Endothelial cell of hepatic sinusoid (primary cell): ENCODE data around the gene ZFP92.

Experiments used
- in situ Hi-C: cut with HindIII; loops from 2 replicates; pipeline ENCODE4 v1.10.0; 2017; ENCODE audit warnings: low sequenced_read_pairs

ZFP92 gene

DNA sequence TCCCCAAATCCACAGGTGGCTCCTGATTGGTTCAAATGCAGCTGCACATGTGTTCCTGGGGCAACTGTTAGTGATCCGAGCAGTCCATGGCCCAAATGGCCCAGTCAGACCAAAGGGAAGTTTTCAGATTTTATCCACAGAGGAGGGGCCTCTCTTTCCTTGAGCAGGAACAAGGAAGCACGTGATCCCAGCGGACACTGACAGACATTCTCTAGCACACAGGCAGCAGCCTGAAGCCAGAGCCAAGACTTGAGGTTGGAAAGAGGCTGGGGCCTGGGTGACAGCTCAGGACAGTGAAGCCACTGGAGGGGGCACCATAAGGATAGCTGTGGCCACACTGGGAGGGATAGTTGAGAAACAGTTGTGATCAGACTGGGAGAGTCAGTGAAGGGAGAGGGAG is 3.5 kb upstream of the ZFP92 start:
- in situ Hi-C loops: no loop called here

DNA sequence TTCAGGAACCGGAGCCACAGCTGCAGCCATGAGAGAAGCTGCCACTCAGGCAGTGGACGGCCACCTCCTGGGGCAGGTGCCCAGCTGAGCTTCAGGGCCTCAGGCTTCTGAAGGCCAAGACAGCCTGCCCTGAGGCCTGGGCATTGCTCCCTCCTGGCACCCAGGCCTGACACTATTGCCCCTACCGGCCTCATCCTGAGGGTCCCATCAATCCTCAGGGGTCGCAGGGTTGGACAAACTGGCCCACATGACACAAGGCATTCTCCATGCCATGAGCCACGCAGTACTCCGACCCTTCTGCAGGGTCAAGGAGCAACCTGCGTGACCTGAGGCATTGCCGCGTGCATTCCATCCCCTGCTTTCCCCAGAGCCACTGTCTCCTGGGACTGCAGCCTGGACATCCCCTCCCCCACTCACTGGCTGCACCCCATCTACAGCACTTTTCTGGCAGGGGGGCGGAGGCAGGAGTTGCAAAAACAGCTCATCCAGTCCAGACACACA is 3.0 kb upstream of the ZFP92 start:
- in situ Hi-C loops: no loop called here

DNA sequence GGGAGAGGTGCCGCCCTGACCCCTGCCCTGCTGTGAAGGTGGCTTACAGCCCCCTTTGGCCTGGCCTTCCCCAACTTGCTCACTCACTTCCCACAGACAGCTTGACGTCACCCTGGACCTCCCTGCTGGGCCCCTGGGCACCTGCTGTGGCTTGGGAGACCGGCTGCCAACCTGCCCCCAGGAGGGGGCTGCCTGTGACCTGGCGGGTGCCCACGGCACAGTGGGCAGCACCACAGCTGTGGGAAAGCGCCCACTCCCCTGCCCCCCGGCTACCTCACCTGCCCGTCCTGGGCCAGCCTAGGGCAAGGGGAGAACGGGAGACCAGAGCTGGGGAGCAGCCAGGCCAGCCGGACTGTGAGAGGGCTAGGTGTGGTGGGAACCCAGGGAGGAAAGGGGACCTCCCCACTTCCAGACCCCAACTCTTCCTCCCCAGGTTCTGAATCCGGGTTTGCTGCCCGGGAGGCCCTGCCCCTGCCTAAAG is 2.4 kb upstream of the ZFP92 start:
- in situ Hi-C loops: no loop called here

DNA sequence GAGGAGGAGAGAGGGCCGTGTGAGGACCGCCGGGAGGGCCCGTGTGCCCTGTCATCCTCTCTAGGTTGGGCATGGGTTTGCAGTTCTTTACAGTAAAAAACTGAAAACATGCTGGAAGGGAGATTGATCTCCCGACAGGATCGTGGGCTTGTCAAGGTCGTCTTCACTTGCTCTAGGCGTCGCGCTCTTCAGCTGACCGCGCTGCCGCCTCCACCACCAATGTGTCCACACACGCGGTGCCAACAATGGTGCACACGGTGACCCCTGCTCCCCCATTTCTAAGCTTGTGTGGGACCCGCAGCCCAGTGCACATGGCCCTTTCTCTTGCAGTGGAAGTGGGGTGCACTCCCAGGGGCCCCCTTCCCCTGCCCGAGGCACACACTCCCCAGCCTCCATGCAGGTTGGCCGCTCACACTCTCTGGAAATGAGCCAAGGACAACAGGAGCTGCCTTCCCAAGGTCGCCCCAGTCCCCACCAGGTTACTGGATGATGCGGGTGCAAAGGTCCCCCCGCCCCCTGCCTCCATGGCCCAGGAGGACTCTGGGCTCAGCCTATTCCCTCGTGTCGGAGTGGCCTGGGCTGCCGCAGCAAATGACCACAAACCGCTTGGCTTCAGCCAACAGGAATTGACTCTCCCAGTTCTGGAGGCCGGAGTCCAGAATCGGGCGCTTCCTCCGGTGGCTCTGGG is 1.7 kb upstream of the ZFP92 start:
- in situ Hi-C loops: no loop called here

DNA sequence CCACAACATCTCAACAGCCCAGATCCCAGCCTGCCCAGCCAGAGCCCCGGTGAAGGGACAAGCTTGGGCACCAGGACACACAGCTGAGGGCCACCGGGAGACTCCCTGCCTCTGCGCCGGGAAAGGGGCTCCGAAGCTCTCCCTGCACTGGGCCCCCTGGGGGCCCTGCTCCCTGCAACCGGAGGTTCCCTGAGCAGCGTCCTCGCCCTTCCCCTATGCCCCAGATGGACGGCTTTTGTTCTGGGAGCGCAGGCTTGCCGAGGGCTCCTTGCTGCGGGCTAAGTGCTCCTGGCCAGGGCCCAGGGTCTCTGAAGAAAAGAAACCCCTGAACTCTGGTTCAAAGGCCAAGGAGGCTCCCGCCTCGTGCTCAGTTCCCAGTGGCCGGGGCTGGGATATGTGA is 899 bp upstream of the ZFP92 start:
- in situ Hi-C loops: no loop called here

- in situ Hi-C loops: no loop called here
These were observed 401 bp upstream of the ZFP92 start for GRCh38 chrX:153410888-153411254.

DNA sequence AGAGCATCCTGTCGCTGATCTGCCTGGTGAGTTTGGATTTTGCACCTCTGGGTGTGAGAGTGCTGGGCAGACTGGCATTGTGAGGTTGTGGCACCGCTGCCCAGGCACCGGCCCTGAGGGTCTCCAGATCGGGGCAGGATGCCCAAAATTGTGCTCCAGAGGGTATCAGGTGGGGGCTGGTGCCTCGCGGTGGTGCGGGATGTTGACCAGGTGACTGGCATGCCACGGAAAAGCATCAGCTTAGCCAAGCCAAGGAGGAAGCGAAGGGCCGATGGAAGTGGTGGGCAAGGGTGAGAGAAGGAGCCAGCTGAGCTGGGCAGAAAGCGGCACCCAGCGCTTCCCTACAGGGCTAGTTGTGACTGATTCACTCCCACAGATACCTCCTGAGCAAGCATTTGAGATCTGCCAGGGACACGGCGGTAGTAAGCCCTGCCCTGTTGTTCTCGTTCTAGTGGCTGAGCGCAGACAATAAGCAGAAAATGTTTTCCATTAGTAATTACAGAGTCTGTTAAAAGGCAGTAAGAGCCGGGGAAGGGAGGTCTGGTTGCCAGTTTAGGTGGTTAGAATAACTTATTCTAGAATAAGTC is 809 bp downstream of the ZFP92 start:
- in situ Hi-C loops: no loop called here

DNA sequence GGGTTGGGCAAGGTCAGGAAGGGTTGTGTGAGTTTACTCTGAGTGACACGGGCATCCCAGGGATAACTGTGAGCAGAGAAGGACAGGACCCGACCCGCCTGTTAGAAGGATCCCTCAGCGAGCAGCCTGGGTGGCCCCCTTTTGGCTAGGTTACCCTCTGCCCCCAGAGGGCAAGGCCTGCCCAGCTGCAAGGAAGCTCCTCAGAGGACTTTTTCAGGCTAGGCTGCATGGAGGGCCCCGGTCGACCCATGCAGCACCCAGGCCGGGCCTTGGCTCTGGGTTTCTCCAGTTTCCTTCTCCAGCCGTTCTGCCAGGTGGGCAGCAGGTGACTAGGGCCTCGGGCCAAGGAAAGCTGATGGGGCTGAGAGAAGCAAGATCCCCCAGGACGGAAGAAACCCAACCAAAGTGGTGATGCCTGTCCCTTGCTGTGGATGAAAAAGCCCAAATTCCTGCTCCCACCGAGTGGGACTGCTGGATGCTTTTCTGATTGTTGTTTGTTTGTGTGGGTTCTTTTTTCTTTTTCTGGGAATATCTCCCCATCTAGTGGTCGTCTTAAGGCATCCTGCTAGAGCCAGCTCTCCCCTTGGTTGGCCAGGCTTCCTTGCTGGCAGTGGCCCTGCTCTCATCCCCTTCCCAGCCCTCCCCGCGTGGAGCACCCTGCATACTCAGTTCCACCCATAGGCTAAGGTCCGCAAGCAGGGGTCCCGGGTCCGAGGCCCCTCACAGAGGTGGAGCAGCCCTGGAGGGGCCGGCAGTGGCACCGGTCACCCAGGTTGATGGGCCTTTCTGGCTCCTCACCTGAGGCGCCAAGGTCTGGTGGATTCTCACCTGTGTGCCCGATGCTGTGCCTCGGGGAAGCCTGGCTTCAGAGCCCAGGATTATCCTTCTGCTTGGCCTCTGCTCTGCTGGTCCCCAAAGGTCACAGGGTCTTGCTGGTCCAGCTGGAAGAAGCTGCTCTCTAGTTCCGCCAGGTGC is 1.8 kb downstream of the ZFP92 start:
- in situ Hi-C loops: no loop called here

- in situ Hi-C loops: no loop called here
These were observed 2.5 kb downstream of the ZFP92 start for GRCh38 chrX:153413731-153414130.

DNA sequence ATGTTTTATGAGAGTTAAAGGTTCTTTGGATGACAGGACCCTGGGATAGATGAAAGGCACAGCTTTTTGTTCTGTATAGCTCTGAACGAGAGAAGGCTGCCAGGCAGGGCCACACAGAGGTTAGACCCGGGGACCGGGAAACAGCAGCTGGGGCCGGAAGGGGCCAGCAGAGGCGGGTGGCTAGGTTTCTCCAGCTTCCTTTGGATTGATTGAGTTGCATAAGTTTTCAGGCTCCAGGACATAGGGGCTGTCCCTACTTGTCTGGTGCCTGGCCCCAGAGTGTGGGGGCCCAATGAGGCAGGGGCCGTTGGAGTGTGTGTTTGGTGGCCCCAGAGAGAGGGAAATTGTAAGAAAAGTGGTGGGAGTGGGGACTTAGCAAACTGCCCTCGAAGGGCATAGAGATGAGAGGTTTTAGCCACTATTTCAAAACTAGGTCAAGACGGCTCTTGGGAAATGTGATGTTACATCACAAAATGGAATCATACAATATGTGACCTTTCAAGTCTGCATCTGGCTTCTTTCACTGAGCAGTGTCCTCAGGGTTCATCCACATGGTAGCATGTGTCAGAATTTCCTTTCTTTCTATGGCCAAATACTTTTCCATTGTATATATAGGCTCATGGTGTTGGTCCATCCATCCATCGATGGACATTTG is 3.7 kb downstream of the ZFP92 start:
- in situ Hi-C loops: no loop called here

DNA sequence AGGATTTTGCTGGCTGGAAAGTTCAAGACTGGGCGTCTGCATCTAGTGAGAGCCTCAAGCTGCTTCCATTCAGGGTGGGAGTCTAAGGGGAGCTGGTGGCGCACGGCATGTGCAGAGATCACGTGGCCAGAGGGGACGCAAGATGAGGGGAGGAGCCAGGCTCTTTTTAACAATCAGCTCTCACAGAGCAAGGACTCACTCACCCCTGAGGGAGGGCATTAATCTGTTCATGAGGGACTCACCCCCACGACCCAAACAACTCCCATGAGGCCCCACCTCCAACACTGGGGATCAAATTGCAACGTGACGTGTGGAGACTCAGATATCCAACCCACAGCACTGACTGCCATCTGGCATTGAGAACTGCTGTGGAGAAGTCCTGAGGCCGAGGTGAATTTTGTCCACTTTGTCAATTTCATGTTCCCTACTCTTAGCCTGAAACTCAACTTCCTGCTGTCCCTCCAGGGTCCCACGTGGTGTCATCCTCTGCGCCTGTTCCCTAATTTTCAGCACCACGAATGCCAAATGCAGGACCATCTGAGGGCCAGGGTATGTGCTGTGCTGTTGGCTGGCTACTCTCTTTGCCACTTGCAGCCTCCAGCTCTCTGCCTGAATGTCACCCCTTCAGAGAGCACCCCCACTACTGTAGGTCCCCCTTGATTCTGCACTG is 5.6 kb downstream of the ZFP92 start:
- in situ Hi-C loops: no loop called here

DNA sequence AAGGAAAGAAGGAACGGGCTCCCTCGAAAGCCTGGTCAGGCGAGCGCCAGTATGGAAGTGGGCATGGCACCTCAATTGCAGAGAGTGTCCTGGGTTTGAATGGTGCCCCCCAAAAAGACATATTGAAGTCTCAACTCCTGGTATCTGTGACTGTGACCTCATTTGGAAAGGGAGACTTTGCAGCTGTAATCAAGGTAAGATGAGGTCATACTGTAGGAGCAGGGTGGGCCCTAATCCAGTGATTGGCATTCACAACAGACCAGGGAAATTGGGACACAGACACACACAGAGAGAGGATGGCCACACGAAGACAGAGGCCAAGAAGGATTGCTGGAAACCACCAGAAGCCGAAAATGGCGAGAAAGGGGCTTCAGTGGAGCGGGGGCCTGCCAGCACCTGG is 6.4 kb downstream of the ZFP92 start:
- in situ Hi-C loops: no loop called here

DNA sequence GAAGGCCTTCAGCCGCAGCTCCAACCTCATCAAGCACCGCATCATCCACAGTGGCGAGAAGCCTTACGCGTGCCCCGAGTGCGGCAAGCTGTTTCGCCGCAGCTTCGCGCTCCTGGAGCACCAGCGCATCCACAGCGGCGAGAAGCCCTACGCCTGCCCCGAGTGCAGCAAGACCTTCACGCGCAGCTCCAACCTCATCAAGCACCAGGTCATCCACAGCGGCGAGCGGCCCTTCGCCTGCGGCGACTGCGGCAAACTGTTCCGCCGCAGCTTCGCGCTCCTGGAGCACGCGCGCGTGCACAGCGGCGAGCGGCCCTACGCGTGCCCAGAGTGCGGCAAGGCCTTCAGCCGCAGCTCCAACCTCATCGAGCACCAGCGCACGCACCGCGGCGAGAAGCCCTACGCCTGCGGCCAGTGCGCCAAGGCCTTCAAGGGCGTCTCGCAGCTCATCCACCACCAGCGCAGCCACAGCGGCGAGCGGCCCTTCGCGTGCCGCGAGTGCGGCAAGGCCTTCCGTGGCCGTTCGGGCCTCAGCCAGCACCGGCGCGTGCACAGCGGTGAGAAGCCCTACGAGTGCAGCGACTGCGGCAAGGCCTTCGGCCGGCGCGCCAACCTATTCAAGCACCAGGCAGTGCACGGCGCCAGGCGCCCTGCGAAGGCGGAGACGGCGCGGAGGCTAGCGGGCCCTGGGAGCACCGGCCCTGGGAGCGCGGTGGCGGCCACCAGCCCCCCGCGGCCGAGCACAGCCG is 9.8 kb downstream of the ZFP92 start:
- in situ Hi-C loops: no loop called here

- in situ Hi-C loops: no loop called here
These were observed 10.6 kb downstream of the ZFP92 start for GRCh38 chrX:153421856-153422255.

GRCh38 chrX:153423652-153424051 is 12.4 kb downstream of the ZFP92 start:
- in situ Hi-C loops: no loop called here

GRCh38 chrX:153426204-153426603 is 14.9 kb downstream of the ZFP92 start:
- in situ Hi-C loops: no loop called here

DNA sequence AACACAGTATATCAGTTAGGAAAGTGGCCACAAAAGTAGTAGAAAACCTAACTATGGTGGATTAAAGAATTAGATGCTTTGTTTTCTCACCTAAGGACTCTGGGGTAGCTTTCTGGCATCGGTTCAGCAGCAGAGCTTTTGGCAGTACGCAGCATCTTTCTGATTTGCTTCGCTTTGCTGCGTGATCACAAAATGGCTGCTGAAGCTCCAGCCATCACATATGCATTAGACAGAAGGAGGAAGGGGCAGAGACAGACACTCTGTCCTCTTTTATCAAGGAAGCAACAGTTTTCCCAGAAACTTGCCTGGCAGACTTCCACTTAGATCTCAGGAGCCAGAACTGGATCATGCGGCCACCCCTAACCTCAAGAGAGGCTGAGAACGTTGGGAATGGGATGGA is 19.5 kb downstream of the ZFP92 start:
- in situ Hi-C loops: no loop called here

DNA sequence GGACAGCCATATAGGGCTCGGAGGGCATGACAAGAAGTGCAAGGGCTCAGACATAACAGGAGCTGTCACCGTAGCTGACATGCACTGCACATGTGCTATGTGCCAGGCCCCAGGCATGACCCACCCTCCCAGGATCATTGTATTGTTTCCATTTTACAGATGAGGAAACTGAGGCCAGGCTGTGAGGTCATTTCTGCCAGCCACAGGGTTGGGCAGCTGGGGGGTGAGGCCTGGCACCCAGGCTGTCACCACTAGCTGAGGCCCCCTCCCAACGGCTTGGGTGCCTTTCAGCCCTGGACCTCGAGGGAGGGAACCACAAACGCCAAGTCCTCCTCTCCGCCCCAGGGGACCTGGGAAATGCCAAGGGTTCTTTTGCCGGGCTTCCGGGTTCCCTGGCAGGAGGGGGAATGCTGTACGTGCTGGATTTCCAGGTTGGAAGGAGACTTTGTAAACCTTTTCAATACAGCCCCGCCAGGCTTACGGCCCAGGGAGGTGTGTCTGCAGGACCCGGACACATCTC is 21.9 kb downstream of the ZFP92 start:
- in situ Hi-C loops: no loop called here

- in situ Hi-C loops: no loop called here
These were observed 22.6 kb downstream of the ZFP92 start for GRCh38 chrX:153433781-153434285.
